ENCODE measurements around the gene SLITRK1. TPM values are rescaled to one million over a fixed set of nuclear protein-coding genes. Genes with fewer than 3 reads are reported as not detected.

SLITRK1 gene
- total and polyA plus RNA-seq, 2 donors (not counting 1 experiment from before 2014, with no cell fraction given) = 0.02 TPM; not detected in 1

DNA sequence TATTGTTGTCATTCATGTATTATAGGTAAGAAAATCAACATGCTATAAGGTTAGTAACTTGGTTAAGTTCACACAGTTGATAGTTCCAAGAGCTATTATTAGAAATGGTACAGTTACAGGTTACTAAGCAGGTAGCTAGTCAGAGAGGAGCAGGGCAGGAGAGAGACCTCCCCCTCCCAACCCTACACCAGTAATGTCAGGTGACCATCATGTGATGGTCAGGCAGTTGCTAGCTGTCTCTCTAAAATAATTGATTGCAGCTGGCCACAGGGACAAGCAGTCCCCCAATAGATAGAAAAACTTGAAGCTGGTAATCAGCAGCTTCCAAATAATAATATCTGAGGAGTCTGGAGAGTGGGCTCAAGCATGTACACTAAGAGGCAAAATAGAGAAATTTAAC, 14.6 kb downstream of the SLITRK1 start:
- no peaks in the 10 kb centered on the region for H3K36me3 ChIP-seq (ENCODE audit: control insufficient read depth, insufficient read depth, low read length)
- no peak overlapping the region for H3K4me2 ChIP-seq (ENCODE audit: extremely low read depth, insufficient read depth, low read length)
- H3K79me2 ChIP-seq (ENCODE audit: control insufficient read depth, insufficient read depth, low read length) = no peaks in the 10 kb centered on the region
- no peaks in the 10 kb centered on the region for H3K4me1 ChIP-seq (ENCODE audit: control insufficient read depth, extremely low read depth, insufficient read depth, low read length)
- no peak for TF ChIP-seq EZH2 (IDR thresholded peaks at IDR 0.05; ENCODE audit: low read length, missing control alignments)
- TF ChIP-seq, protein P1, sequence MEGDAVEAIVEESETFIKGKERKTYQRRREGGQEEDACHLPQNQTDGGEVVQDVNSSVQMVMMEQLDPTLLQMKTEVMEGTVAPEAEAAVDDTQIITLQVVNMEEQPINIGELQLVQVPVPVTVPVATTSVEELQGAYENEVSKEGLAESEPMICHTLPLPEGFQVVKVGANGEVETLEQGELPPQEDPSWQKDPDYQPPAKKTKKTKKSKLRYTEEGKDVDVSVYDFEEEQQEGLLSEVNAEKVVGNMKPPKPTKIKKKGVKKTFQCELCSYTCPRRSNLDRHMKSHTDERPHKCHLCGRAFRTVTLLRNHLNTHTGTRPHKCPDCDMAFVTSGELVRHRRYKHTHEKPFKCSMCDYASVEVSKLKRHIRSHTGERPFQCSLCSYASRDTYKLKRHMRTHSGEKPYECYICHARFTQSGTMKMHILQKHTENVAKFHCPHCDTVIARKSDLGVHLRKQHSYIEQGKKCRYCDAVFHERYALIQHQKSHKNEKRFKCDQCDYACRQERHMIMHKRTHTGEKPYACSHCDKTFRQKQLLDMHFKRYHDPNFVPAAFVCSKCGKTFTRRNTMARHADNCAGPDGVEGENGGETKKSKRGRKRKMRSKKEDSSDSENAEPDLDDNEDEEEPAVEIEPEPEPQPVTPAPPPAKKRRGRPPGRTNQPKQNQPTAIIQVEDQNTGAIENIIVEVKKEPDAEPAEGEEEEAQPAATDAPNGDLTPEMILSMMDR (conservative IDR thresholded peaks at IDR 0.05 in 1 of 2, IDR thresholded peaks at IDR 0.05 in 1 of 2; ENCODE audit: low read depth in 1 of 2, low read length in 2 of 2) = no peak
- H3K9me3 ChIP-seq (ENCODE audit: control insufficient read depth, insufficient read depth, low read depth, low read length) = no peaks in the 10 kb centered on the region
- no peak for DNase-seq (ENCODE audit: low read depth in 2 of 2)
- no peak overlapping the region for H3K4me3 ChIP-seq (replicated peaks in 1 of 4; ENCODE audit: control extremely low read depth in 1 of 4, insufficient read depth in 1 of 4, low read depth in 3 of 4, low read length in 4 of 4)
- no peak overlapping the region for H3K9ac ChIP-seq (ENCODE audit: insufficient read depth, low read length)
- no peaks in the 10 kb centered on the region for H4K20me1 ChIP-seq (ENCODE audit: control insufficient read depth, extremely low read depth, insufficient read depth, low read length)
- no peaks in the 10 kb centered on the region for H3K27me3 ChIP-seq (ENCODE audit: control insufficient read depth, insufficient read depth, low read length)
- H3K27ac ChIP-seq (ENCODE audit: insufficient read depth, low read length) = no peak overlapping the region
- H2AFZ ChIP-seq (ENCODE audit: low read length) = no peak overlapping the region

DNA sequence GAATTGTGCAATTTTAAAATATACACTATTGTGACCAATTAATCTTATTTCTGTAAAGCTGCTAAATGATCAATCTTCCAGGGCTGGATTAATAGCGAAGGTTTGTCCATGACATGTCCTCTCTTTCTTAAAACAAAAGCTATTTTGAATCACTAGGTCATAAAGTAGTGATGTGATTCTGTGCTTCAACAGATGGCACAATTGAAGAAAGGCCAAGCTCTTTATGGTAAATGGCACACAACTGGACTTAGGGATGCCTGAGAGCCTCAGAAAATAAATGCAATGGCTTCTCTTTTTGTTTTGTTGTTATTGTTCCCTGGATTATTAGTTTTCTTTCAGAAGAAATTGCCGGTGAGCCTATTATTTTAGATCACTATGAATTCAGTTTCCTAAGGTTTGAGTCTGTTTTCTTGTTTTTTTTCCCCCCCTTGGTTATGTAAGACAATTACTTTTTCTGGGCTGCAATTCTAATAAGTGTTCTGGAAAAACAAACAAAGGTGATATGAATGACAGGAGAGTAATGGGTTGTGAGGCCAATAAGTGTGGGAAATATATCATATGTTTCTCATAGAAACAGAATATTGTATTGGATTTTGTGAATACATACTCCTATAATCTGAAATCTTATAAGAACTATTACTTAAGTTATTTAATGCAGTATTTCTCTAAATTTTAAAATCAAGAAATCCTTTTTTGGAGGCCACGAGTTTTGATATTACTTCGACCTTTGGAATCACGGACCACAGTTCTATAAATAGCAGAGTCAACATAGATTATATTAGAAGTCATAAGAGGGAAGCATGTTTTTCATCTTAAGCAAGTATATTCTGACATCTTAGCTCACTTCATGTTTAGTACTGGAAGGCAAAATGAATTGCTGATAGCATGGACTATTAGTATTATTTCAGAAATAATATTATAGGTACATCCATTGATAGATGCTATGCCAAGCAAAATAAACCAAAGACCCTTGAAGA, 16.8 kb downstream of the SLITRK1 start:
- H3K4me1 ChIP-seq (ENCODE audit: control insufficient read depth, extremely low read depth, insufficient read depth, low read length) = no peaks in the 10 kb centered on the region
- no peak overlapping the region for H3K9ac ChIP-seq (ENCODE audit: insufficient read depth, low read length)
- H3K79me2 ChIP-seq (ENCODE audit: control insufficient read depth, insufficient read depth, low read length) = no peaks in the 10 kb centered on the region
- H3K9me3 ChIP-seq (ENCODE audit: control insufficient read depth, insufficient read depth, low read depth, low read length) = no peaks in the 10 kb centered on the region
- TF ChIP-seq, protein P1 (conservative IDR thresholded peaks at IDR 0.05 in 1 of 2, IDR thresholded peaks at IDR 0.05 in 1 of 2; ENCODE audit: low read depth in 1 of 2, low read length in 2 of 2) = no peak
- no peak for TF ChIP-seq EZH2 (IDR thresholded peaks at IDR 0.05; ENCODE audit: low read length, missing control alignments)
- H3K4me3 ChIP-seq (replicated peaks in 1 of 4; ENCODE audit: control extremely low read depth in 1 of 4, insufficient read depth in 1 of 4, low read depth in 3 of 4, low read length in 4 of 4) = no peak overlapping the region
- H4K20me1 ChIP-seq (ENCODE audit: control insufficient read depth, extremely low read depth, insufficient read depth, low read length) = no peaks in the 10 kb centered on the region
- H3K36me3 ChIP-seq (ENCODE audit: control insufficient read depth, insufficient read depth, low read length) = no peaks in the 10 kb centered on the region
- H3K27me3 ChIP-seq (ENCODE audit: control insufficient read depth, insufficient read depth, low read length) = no peaks in the 10 kb centered on the region
- no peak overlapping the region for H3K4me2 ChIP-seq (ENCODE audit: extremely low read depth, insufficient read depth, low read length)
- H3K27ac ChIP-seq (ENCODE audit: insufficient read depth, low read length) = no peak overlapping the region
- no peak overlapping the region for H2AFZ ChIP-seq (ENCODE audit: low read length)
- DNase-seq (ENCODE audit: low read depth in 2 of 2) = no peak

DNA sequence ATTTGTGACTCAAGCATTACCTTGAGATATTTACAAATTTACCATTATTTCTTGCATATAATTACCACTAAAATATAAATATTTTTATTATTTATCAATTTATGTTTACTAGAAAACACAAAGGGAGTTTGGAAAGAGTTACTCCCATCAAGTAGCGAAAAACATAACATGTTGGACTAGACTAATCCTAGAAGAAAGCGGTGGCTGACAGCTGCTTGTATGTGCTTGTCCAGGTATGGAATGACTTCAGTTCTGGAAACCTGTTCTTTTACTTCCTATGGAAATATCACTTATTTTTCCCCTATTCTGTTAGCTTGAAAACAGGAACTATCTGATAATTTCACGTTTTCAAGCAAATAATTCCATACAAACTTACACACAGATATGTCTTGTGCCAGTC, 28.5 kb downstream of the SLITRK1 start:
- no peak overlapping the region for H2AFZ ChIP-seq (ENCODE audit: low read length)

More for the DNA sequence above, 28.5 kb downstream of the SLITRK1 start:
- no peaks in the 10 kb centered on the region for H4K20me1 ChIP-seq (ENCODE audit: control insufficient read depth, extremely low read depth, insufficient read depth, low read length)
- no peaks in the 10 kb centered on the region for H3K27me3 ChIP-seq (ENCODE audit: control insufficient read depth, insufficient read depth, low read length)
- H3K79me2 ChIP-seq (ENCODE audit: control insufficient read depth, insufficient read depth, low read length) = no peaks in the 10 kb centered on the region
- no peak overlapping the region for H3K9ac ChIP-seq (ENCODE audit: insufficient read depth, low read length)
- H3K36me3 ChIP-seq (ENCODE audit: control insufficient read depth, insufficient read depth, low read length) = no peaks in the 10 kb centered on the region
- H3K9me3 ChIP-seq (ENCODE audit: control insufficient read depth, insufficient read depth, low read depth, low read length) = no peaks in the 10 kb centered on the region
- H3K27ac ChIP-seq (ENCODE audit: insufficient read depth, low read length) = no peak overlapping the region
- H3K4me1 ChIP-seq (ENCODE audit: control insufficient read depth, extremely low read depth, insufficient read depth, low read length) = no peaks in the 10 kb centered on the region
- H3K4me3 ChIP-seq (replicated peaks in 1 of 4; ENCODE audit: control extremely low read depth in 1 of 4, insufficient read depth in 1 of 4, low read depth in 3 of 4, low read length in 4 of 4) = no peak overlapping the region
- TF ChIP-seq, protein P1 (conservative IDR thresholded peaks at IDR 0.05 in 1 of 2, IDR thresholded peaks at IDR 0.05 in 1 of 2; ENCODE audit: low read depth in 1 of 2, low read length in 2 of 2) = no peak
- TF ChIP-seq EZH2 (IDR thresholded peaks at IDR 0.05; ENCODE audit: low read length, missing control alignments) = no peak
- no peak overlapping the region for H3K4me2 ChIP-seq (ENCODE audit: extremely low read depth, insufficient read depth, low read length)
- no peak for DNase-seq (ENCODE audit: low read depth in 2 of 2)
